Smooth muscle cell (in vitro differentiated cells): Measurements from ENCODE around the gene TTC3. TPM values are rescaled to one million over a fixed set of nuclear protein-coding genes. Genes with fewer than 3 reads are reported as not detected.
A peak's percentile ranks its signal among the peaks of the same experiment; 100 is the strongest.

Experiments
- DNase-seq: peaks from one replicate; lab custom pipeline; 2025; ENCODE audit not compliant: unreplicated experiment; lab: John Stamatoyannopoulos, UW
- H2AFZ ChIP-seq: fragments of 200-600 bp; sonication (generic); 2 replicates; pipeline ENCODE4 v1.6.0; 2016; ENCODE audit warnings: antibody characterized with exemption, low read depth, mild to moderate bottlenecking
- H3F3A ChIP-seq: fragments of 200-600 bp; sonication (generic); 2 replicates; pipeline ENCODE4 v1.6.0; 2017; ENCODE audit warnings: antibody characterized with exemption, low read depth
- H3K27ac ChIP-seq: fragments of 200-600 bp; sonication (generic); 2 replicates; pipeline ENCODE4 v1.5.1; 2016; ENCODE audit warnings: low read depth, mild to moderate bottlenecking
- H3K27me3 ChIP-seq: fragments of 200-600 bp; sonication (generic); 2 replicates; pipeline ENCODE4 v1.6.1; 2016; ENCODE audit warnings: low read depth, mild to moderate bottlenecking
- H3K36me3 ChIP-seq: fragments of 200-600 bp; sonication (generic); 2 replicates; pipeline ENCODE4 v1.5.1; 2016; ENCODE audit warnings: low read depth
- H3K4me1 ChIP-seq: fragments of 200-600 bp; sonication (generic); 2 replicates; pipeline ENCODE4 v1.5.1; 2016; ENCODE audit warnings: low read depth
- H3K4me2 ChIP-seq: fragments of 200-600 bp; sonication (generic); 2 replicates; pipeline ENCODE4 v1.6.0; 2016; ENCODE audit warnings: mild to moderate bottlenecking
- H3K4me3 ChIP-seq: fragments of 200-600 bp; sonication (generic); 2 replicates; pipeline ENCODE4 v1.5.1; 2016; ENCODE audit warnings: mild to moderate bottlenecking
- H3K79me2 ChIP-seq: fragments of 200-600 bp; sonication (generic); 2 replicates; pipeline ENCODE4 v1.6.0; 2016; ENCODE audit warnings: low read depth, mild to moderate bottlenecking
- H3K9ac ChIP-seq: fragments of 200-600 bp; sonication (generic); 2 replicates; pipeline ENCODE4 v1.6.0; 2016; ENCODE audit warnings: low read depth
- H3K9me3 ChIP-seq: fragments of 200-600 bp; sonication (generic); replicated peaks from 2 replicates; pipeline ENCODE4 v1.5.1; 2016; ENCODE audit warnings: low read depth
- H4K20me1 ChIP-seq: fragments of 200-600 bp; sonication (generic); 2 replicates; pipeline ENCODE4 v1.6.0; 2016; ENCODE audit warnings: low read depth
- CTCF ChIP-seq: fragments of 200-600 bp; sonication (generic); IDR thresholded peaks from 2 replicates; pipeline ENCODE4 v1.5.1; 2017; ENCODE audit warnings: borderline replicate concordance, mild to moderate bottlenecking, antibody characterized with exemption; ENCODE audit not compliant: insufficient read depth, poor library complexity, severe bottlenecking
- WGBS: methylation state at CpG from one replicate; pipeline ENCODE4 v1.1.7; 2016; ENCODE audit warnings: low lambda C conversion rate; 5-methylcytosine and 5-hydroxymethylcytosine counted together
- polyA plus RNA-seq: library from polyadenylated mRNA; unstranded; fragments of >200 nt; fragmentation: Nextera tagmentation; extraction: Ambion mirVana; gene quantifications from 2 replicates; pipeline ENCODE4 v1.2.1, GENCODE V29; 2016
- total RNA-seq: library from RNA; depleted of rRNA; stranded (reverse); fragments of >200 nt; gene quantifications from 2 replicates; pipeline ENCODE4 v1.2.3, GENCODE V29; 2014

TTC3 gene
- total and polyA plus RNA-seq, 2 experiments from 2014 or later: 193 to 224 TPM

- peak overlapping the region; percentile 95 for H3K4me2 ChIP-seq
- no peak for TF ChIP-seq CTCF
- peaks cover 77% of the 10 kb centered on the region for H3K79me2 ChIP-seq
- no peaks in the 10 kb centered on the region for H3K9me3 ChIP-seq
- no peaks in the 10 kb centered on the region for H3K36me3 ChIP-seq
- H2AFZ ChIP-seq: no peak overlapping the region
- peaks cover 17% of the 10 kb centered on the region for H3K4me1 ChIP-seq
- H3K27me3 ChIP-seq: no peaks in the 10 kb centered on the region
- WGBS: 26% methylated on average over 9 of the region's 9 CpGs
- peak overlapping the region; percentile 68 for H3K4me3 ChIP-seq
- no peaks in the 10 kb centered on the region for H3F3A ChIP-seq
- H3K9ac ChIP-seq: peak overlapping the region; percentile 96
- peaks cover 59% of the 10 kb centered on the region for H4K20me1 ChIP-seq
- peak overlapping the region; percentile 96 for H3K27ac ChIP-seq
- no peak for DNase-seq
Measured at GRCh38 chr21:37074546-37074945, 1.5 kb downstream of the TTC3 start.

GRCh38 chr21:37075214-37075770 is 2.2 kb downstream of the TTC3 start:
- no peak for TF ChIP-seq CTCF

GRCh38 chr21:37076087-37076850 is 3.2 kb downstream of the TTC3 start:
- H4K20me1 ChIP-seq: peaks cover 76% of the 10 kb centered on the region
- H3K4me3 ChIP-seq: no peak overlapping the region
- H3K4me2 ChIP-seq: peak overlapping the region; percentile 95

More at GRCh38 chr21:37075214-37075770, 2.2 kb downstream of the TTC3 start:
- peaks cover 66% of the 10 kb centered on the region for H4K20me1 ChIP-seq
- H3K9ac ChIP-seq: peak overlapping the region; percentile 96
- 92% methylated on average over 4 of the region's 4 CpGs for WGBS
- H3K4me1 ChIP-seq: peaks cover 17% of the 10 kb centered on the region
- H3K27ac ChIP-seq: no peak overlapping the region
- DNase-seq: no peak
- H2AFZ ChIP-seq: no peak overlapping the region
- no peaks in the 10 kb centered on the region for H3F3A ChIP-seq
- H3K4me2 ChIP-seq: peak overlapping the region; percentile 95
- H3K4me3 ChIP-seq: peak overlapping the region; percentile 68
- no peaks in the 10 kb centered on the region for H3K9me3 ChIP-seq
- H3K27me3 ChIP-seq: no peaks in the 10 kb centered on the region
- peaks cover 79% of the 10 kb centered on the region for H3K79me2 ChIP-seq
- H3K36me3 ChIP-seq: no peaks in the 10 kb centered on the region

More at GRCh38 chr21:37076087-37076850, 3.2 kb downstream of the TTC3 start:
- 100% methylated on average over 4 of the region's 4 CpGs for WGBS
- Histone ChIP-seq H3K36me3 (no peaks in the 10 kb centered on the region), H3K79me2 (peaks cover 87% of the 10 kb centered on the region), H3K9me3 (no peaks in the 10 kb centered on the region), H3F3A (no peaks in the 10 kb centered on the region), H3K27me3 (no peaks in the 10 kb centered on the region), H3K9ac (no peak overlapping the region), H2AFZ (no peak overlapping the region), H3K27ac (no peak overlapping the region), H3K4me1 (peaks cover 16% of the 10 kb centered on the region)
- no peak for TF ChIP-seq CTCF
- no peak for DNase-seq
